ENCODE measurements around the gene SWAP70. TPM values are rescaled to one million over a fixed set of nuclear protein-coding genes. Genes with fewer than 3 reads are reported as not detected.
"Not testable (repeated sequence)": the region's sequence is repeated elsewhere in the genome, so short reads cannot be mapped to it uniquely, and the experiment has no call there.

Gene SWAP70
- total RNA-seq, 2 experiments from 2014 or later: 8.9 to 9.6 TPM

- intact Hi-C loops (cut with micrococcal nuclease): loop anchor here (10.0 kb wide), 1 partner anchor 677 kb away; the partner anchor contains the start of gene SBF2
- TF ChIP-seq CTCF (IDR thresholded peaks at IDR 0.05): no peak
- CTCF ChIA-PET: interaction anchor here (1.7 to 1.9 kb wide), 2 partner anchors 83 to 141 kb away, joined by 6 to 7 read pairs; no protein-coding TSS in a partner anchor
- Mint-ChIP-seq H3K36me3 (ENCODE audit: low read depth) (no peaks in the 10 kb centered on the region), H3K27me3 (no peaks in the 10 kb centered on the region), H3K4me3 (no peak overlapping the region), H3K27ac (no peak overlapping the region), H3K4me1 (ENCODE audit: low read depth) (peaks cover 29% of the 10 kb centered on the region), H3K9me3 (no peaks in the 10 kb centered on the region)
- POLR2A ChIA-PET: interaction anchor here (0.6 to 1.3 kb wide), 4 partner anchors 13 to 140 kb away, joined by 3 to 4 read pairs (median 3); no protein-coding TSS in a partner anchor
- no peak for ATAC-seq
- DNase-seq: no peak
Measured at GRCh38 chr11:9617940-9618339, 45.9 kb upstream of the SWAP70 start.

- intact Hi-C loops (cut with micrococcal nuclease): loop anchor here (10.0 kb wide), 1 partner anchor 676 kb away; the partner anchor contains the start of gene SBF2
- H3K27ac Mint-ChIP-seq: no peak overlapping the region
- peaks cover 21% of the 10 kb centered on the region for H3K4me1 Mint-ChIP-seq (ENCODE audit: low read depth)
- ChIA-PET CTCF (interaction anchor here (0.9 to 1.7 kb wide), 4 partner anchors 10 to 129 kb away, joined by 3 to 6 read pairs (median 3); no protein-coding TSS in a partner anchor), POLR2A (no interaction called here)
- TF ChIP-seq CTCF (IDR thresholded peaks at IDR 0.05): no peak
- H3K27me3 Mint-ChIP-seq: no peaks in the 10 kb centered on the region
- DNase-seq: no peak
- no peaks in the 10 kb centered on the region for H3K9me3 Mint-ChIP-seq
- no peak for ATAC-seq
- no peaks in the 10 kb centered on the region for H3K36me3 Mint-ChIP-seq (ENCODE audit: low read depth)
- H3K4me3 Mint-ChIP-seq: no peak overlapping the region
Measured at GRCh38 chr11:9619004-9619403, 44.9 kb upstream of the SWAP70 start.

GRCh38 chr11:9619971-9620370 is 43.9 kb upstream of the SWAP70 start:
- Mint-ChIP-seq H3K4me3 (no peak overlapping the region), H3K9me3 (no peaks in the 10 kb centered on the region), H3K4me1 (ENCODE audit: low read depth) (peaks cover 13% of the 10 kb centered on the region), H3K36me3 (ENCODE audit: low read depth) (no peaks in the 10 kb centered on the region), H3K27me3 (no peaks in the 10 kb centered on the region), H3K27ac (no peak overlapping the region)
- no peak for TF ChIP-seq CTCF (IDR thresholded peaks at IDR 0.05)
- ChIA-PET CTCF (interaction anchor here (1.0 to 1.2 kb wide), 3 partner anchors 9 to 128 kb away, joined by 3 read pairs; no protein-coding TSS in a partner anchor), POLR2A (no interaction called here)
- intact Hi-C loops (cut with micrococcal nuclease): loop anchor here (10.0 kb wide), 1 partner anchor 675 kb away; the partner anchor contains the start of gene SBF2
- ATAC-seq (no peak), DNase-seq (no peak)

GRCh38 chr11:9622353-9622752 is 41.5 kb upstream of the SWAP70 start:
- DNase-seq; H3K4me3 Mint-ChIP-seq; H3K27ac Mint-ChIP-seq; H3K36me3 Mint-ChIP-seq (ENCODE audit: low read depth); POLR2A ChIA-PET; H3K27me3 Mint-ChIP-seq; intact Hi-C loops (cut with micrococcal nuclease); ATAC-seq; H3K4me1 Mint-ChIP-seq (ENCODE audit: low read depth); H3K9me3 Mint-ChIP-seq: not testable (repeated sequence)
- CTCF ChIA-PET: interaction anchor here (1.2 kb wide), 1 partner anchor 9 kb away, joined by 3 read pairs; no protein-coding TSS in a partner anchor

- intact Hi-C loops (cut with micrococcal nuclease); H3K36me3 Mint-ChIP-seq (ENCODE audit: low read depth); CTCF ChIA-PET; H3K27me3 Mint-ChIP-seq; H3K27ac Mint-ChIP-seq; H3K4me1 Mint-ChIP-seq (ENCODE audit: low read depth); DNase-seq; H3K9me3 Mint-ChIP-seq; ATAC-seq; POLR2A ChIA-PET; H3K4me3 Mint-ChIP-seq: not testable (repeated sequence)
Measured at GRCh38 chr11:9623053-9623452, 40.8 kb upstream of the SWAP70 start.

- no peak for TF ChIP-seq CTCF (IDR thresholded peaks at IDR 0.05)
Measured at GRCh38 chr11:9624448-9624847, 39.4 kb upstream of the SWAP70 start.

More at GRCh38 chr11:9624448-9624847, 39.4 kb upstream of the SWAP70 start:
- no peak overlapping the region for H3K4me3 Mint-ChIP-seq
- H3K9me3 Mint-ChIP-seq: no peaks in the 10 kb centered on the region
- intact Hi-C loops (cut with micrococcal nuclease): no loop called here
- no peak overlapping the region for H3K27ac Mint-ChIP-seq
- ChIA-PET POLR2A (no interaction called here), CTCF (no interaction called here)
- DNase-seq (no peak), ATAC-seq (no peak)
- H3K4me1 Mint-ChIP-seq (ENCODE audit: low read depth): no peaks in the 10 kb centered on the region
- no peaks in the 10 kb centered on the region for H3K27me3 Mint-ChIP-seq
- H3K36me3 Mint-ChIP-seq (ENCODE audit: low read depth): no peaks in the 10 kb centered on the region

Measured in activated CD8-positive, alpha-beta T cell treated with anti-CD3 and anti-CD28 coated beads for 36 hours (primary cell).